ENCODE measurements around the gene MARK2.

The MARK2 gene

DNA sequence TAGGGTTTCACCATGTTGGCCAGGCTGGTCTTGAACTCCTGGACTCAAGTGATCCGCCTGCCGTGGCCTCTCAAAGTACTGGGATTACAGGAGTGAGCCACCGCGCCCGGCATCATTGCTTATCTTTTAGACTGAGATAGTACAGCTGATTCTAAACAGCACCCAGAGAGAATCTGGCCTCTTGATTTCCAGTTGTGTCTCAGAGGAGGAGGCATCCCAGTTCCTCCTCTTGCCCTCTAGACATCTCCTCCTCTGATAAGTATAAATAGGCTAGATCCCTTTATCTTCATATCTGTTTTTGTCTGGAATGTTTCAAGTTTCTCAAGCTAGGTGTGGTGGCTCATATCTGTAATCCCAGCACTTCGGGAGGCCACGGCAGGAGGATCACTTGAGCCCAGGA is 7.0 kb downstream of the MARK2 start:
- TF ChIP-seq, protein P1, sequence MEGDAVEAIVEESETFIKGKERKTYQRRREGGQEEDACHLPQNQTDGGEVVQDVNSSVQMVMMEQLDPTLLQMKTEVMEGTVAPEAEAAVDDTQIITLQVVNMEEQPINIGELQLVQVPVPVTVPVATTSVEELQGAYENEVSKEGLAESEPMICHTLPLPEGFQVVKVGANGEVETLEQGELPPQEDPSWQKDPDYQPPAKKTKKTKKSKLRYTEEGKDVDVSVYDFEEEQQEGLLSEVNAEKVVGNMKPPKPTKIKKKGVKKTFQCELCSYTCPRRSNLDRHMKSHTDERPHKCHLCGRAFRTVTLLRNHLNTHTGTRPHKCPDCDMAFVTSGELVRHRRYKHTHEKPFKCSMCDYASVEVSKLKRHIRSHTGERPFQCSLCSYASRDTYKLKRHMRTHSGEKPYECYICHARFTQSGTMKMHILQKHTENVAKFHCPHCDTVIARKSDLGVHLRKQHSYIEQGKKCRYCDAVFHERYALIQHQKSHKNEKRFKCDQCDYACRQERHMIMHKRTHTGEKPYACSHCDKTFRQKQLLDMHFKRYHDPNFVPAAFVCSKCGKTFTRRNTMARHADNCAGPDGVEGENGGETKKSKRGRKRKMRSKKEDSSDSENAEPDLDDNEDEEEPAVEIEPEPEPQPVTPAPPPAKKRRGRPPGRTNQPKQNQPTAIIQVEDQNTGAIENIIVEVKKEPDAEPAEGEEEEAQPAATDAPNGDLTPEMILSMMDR (IDR thresholded peaks at IDR 0.05; ENCODE audit: low read depth, low read length) = no peak
- Histone ChIP-seq H3K4me1 (no peaks in the 10 kb centered on the region), H3K4me3 (ENCODE audit: low read depth, low read length) (no peak overlapping the region), H3K36me3 (no peaks in the 10 kb centered on the region), H3K9me3 (no peaks in the 10 kb centered on the region), H3K27me3 (no peaks in the 10 kb centered on the region)
- DNase-seq = no peak

DNA sequence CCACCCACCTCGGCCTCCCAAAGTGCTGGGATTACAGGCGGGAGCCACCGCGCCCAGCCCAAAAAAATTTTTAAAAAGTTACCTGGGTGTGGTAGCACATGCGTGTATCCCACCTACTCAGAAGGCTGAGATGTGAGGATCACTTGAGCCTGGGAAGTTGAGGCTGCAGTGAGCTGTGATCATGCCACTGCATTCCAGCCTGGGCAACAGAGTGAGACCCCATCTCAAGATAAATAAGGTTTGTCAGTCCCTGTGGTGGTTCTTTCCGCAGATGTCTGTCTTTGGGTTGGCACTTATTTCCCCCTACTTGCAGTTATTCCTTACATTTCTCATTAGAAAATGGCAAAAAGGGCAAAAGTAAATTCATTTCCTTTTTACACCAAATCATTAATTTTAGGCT is 8.0 kb downstream of the MARK2 start:
- Histone ChIP-seq H3K4me1 (no peaks in the 10 kb centered on the region), H3K4me3 (ENCODE audit: low read depth, low read length) (no peak overlapping the region), H3K27me3 (no peaks in the 10 kb centered on the region), H3K36me3 (no peaks in the 10 kb centered on the region), H3K9me3 (no peaks in the 10 kb centered on the region)
- TF ChIP-seq, protein P1 (IDR thresholded peaks at IDR 0.05; ENCODE audit: low read depth, low read length) = no peak
- no peak for DNase-seq

DNA sequence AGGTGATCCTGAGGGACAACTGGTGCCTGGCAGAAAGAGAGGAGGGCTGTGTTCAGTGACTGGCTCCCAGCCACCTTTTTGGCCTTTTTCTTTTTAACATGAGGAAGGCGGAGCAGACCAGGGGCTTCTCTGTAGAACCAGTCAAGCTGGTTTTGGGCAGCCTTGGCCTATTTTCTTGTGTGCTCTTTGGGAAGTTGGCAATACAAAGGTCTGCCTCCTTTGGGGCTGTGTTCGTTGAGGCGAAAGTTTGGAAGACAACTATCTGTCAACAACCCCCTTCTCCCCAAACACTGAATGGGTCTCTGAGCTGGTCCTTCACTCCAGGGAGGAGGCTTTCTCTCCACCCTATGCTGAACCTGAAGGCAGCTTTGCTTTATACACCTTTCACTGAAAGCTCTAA is 8.5 kb downstream of the MARK2 start:
- Histone ChIP-seq H3K36me3 (no peaks in the 10 kb centered on the region), H3K4me3 (ENCODE audit: low read depth, low read length) (no peak overlapping the region), H3K27me3 (no peaks in the 10 kb centered on the region), H3K9me3 (no peaks in the 10 kb centered on the region), H3K4me1 (no peaks in the 10 kb centered on the region)
- DNase-seq = no peak
- TF ChIP-seq, protein P1 (IDR thresholded peaks at IDR 0.05; ENCODE audit: low read depth, low read length) = no peak

DNA sequence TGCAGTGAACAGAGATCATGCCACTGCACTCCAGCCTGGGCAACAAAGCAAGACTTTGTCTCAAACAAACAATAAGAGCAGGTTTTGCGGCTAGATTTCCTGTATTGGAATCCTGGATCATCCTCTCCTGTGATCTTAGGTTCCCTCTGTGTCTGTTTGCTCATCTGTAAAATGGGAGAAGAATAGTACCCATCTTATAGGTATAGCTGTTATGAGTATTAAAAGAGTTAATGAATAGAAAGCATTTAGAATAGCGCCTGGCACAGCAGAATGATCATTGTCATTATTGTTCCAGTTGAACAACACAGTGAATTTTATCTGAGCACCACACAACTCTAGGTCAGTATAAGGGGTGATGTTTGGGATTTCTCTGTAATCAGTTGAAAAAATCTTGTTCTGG is 10.8 kb downstream of the MARK2 start:
- no peak for DNase-seq
- Histone ChIP-seq H3K4me3 (ENCODE audit: low read depth, low read length) (no peak overlapping the region), H3K9me3 (no peaks in the 10 kb centered on the region), H3K36me3 (no peaks in the 10 kb centered on the region), H3K4me1 (no peaks in the 10 kb centered on the region), H3K27me3 (no peaks in the 10 kb centered on the region)
- TF ChIP-seq, protein P1 (IDR thresholded peaks at IDR 0.05; ENCODE audit: low read depth, low read length) = no peak

DNA sequence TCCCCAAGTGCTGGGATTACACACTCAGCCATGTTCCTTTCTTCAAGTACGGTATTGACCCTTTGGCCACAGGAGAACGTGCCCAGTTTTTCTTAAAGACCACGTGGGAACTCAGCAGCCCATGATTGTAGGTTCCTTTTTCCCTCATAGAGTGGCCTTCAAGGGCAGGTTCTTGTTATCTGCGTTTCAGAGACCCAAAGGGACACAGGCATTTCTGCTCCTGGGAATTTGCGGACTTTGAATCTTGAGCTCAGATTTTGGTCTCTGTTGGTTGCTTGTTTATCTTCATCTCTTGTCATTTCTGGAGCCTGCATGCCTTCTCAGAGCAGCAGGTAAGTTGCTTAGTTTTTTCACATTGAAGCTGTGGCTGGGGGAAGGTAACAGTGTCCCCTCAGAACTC is 12.0 kb downstream of the MARK2 start:
- H3K36me3 ChIP-seq = no peaks in the 10 kb centered on the region
- TF ChIP-seq, protein P1 (IDR thresholded peaks at IDR 0.05; ENCODE audit: low read depth, low read length) = no peak
- no peak overlapping the region for H3K4me3 ChIP-seq (ENCODE audit: low read depth, low read length)
- no peaks in the 10 kb centered on the region for H3K9me3 ChIP-seq
- no peaks in the 10 kb centered on the region for H3K27me3 ChIP-seq
- no peaks in the 10 kb centered on the region for H3K4me1 ChIP-seq
- DNase-seq = no peak

DNA sequence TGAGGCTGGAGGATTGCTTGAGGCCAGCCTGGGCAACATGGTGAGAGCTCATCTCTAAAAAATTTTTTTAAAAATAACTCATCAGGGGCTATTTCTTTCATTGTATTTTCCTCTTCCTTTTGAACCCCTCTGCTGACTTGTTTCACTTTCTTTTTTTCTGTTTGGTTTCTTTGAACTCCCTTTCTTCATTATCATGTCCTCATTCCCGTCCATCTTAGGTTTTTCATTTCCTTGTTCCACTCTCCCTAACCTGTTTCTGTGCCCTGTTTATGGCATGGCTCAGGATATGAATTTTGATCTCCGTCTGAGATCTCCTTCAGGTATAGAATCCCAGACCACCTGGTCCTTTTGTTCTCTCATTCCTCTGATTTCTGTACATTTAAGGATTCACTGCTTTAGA is 12.5 kb downstream of the MARK2 start:
- no peak for DNase-seq
- TF ChIP-seq, protein P1 (IDR thresholded peaks at IDR 0.05; ENCODE audit: low read depth, low read length) = no peak
- Histone ChIP-seq H3K4me1 (no peaks in the 10 kb centered on the region), H3K36me3 (no peaks in the 10 kb centered on the region), H3K27me3 (no peaks in the 10 kb centered on the region), H3K9me3 (no peaks in the 10 kb centered on the region), H3K4me3 (ENCODE audit: low read depth, low read length) (no peak overlapping the region)

All from BE2C (cell line).